Fibroblast of peridontal ligament (primary cell): Measurements from ENCODE around the gene GAL.
A peak's percentile ranks its signal among the peaks of the same experiment; 100 is the strongest.
"Not testable (repeated sequence)": the region's sequence is repeated elsewhere in the genome, so short reads cannot be mapped to it uniquely, and the experiment has no call there.

ENCODE experiments used
- DNase-seq: peaks from one replicate; pipeline ENCODE4 v3.0.0-alpha.2; 2010; ENCODE audit errors: extremely low read depth

GAL gene

GRCh38 chr11:68684385-68685356 is at the start of gene GAL:
TSS of gene GAL (plus strand) at chr11:68684544. CDS start at chr11:68684924, 380 bp downstream.
- no peak for DNase-seq

- not testable (repeated sequence) for DNase-seq
Observed at GRCh38 chr11:68634606-68635005, 49.7 kb upstream of the GAL start.

GRCh38 chr11:68635172-68635571 is 49.2 kb upstream of the GAL start:
- DNase-seq, result not testable (repeated sequence)

GRCh38 chr11:68635883-68636282 is 48.5 kb upstream of the GAL start:
- not testable (repeated sequence) for DNase-seq

GRCh38 chr11:68639322-68639721 is 45.0 kb upstream of the GAL start:
- DNase-seq, result not testable (repeated sequence)

- DNase-seq, result no peak
Observed at GRCh38 chr11:68641880-68642279, 42.5 kb upstream of the GAL start.

GRCh38 chr11:68643585-68643984 is 40.8 kb upstream of the GAL start:
- DNase-seq, result peak; percentile 7

GRCh38 chr11:68646832-68647231 is 37.5 kb upstream of the GAL start:
- DNase-seq, result no peak

- no peak for DNase-seq
Observed at GRCh38 chr11:68649851-68650555, 34.3 kb upstream of the GAL start.

GRCh38 chr11:68650801-68651200 is 33.5 kb upstream of the GAL start:
- no peak for DNase-seq

GRCh38 chr11:68651208-68651984 is 32.9 kb upstream of the GAL start:
- DNase-seq, result no peak

- DNase-seq, result no peak
Observed at GRCh38 chr11:68651985-68652682, 32.2 kb upstream of the GAL start.

GRCh38 chr11:68652683-68653156 is 31.6 kb upstream of the GAL start:
- DNase-seq, result no peak

- DNase-seq, result no peak
Observed at GRCh38 chr11:68653486-68654430, 30.6 kb upstream of the GAL start.

- no peak for DNase-seq
Observed at GRCh38 chr11:68654978-68655377, 29.4 kb upstream of the GAL start.

GRCh38 chr11:68655406-68655805 is 28.9 kb upstream of the GAL start:
- DNase-seq, result no peak

GRCh38 chr11:68655806-68656205 is 28.5 kb upstream of the GAL start:
- DNase-seq, result no peak

GRCh38 chr11:68657021-68657780 is 27.1 kb upstream of the GAL start:
- no peak for DNase-seq

- peak; percentile 2 for DNase-seq
Observed at GRCh38 chr11:68658097-68658496, 26.2 kb upstream of the GAL start.
